Endothelial cell of umbilical vein (primary cell): ENCODE results near the gene PTRH1. TPM values are rescaled to one million over a fixed set of nuclear protein-coding genes. Genes with fewer than 3 reads are reported as not detected.

Source experiments
- BruUV-seq: library from RNA; stranded (reverse); fragments of 400-500 nt; replicated peaks from 2 replicates; lab custom pipeline; 2021; lab: Mats Ljungman, UMichigan
- CTCF ChIA-PET: fragments of 300-600, 350-600 bp; sonication (Branson Sonifier 250); formaldehyde crosslinking; loops from one replicate; lab custom pipeline; 2021; ENCODE audit warnings: antibody characterized with exemption, inconsistent platforms; lab: Charles Lee
- POLR2A ChIA-PET: fragments of 300-600, 350-600 bp; sonication (Branson Sonifier 250); formaldehyde crosslinking; loops from one replicate; lab custom pipeline; 2021; ENCODE audit warnings: antibody characterized with exemption, inconsistent platforms; lab: Charles Lee
- DNase-seq: peaks from one replicate; pipeline ENCODE4 v3.0.0-alpha.2; 2011; ENCODE audit warnings: low read depth, low spot score
- FAIRE-seq: peaks from 2 replicates; lab custom pipeline; 2011; peaks lifted over from hg19 to GRCh38; lab: Jason Lieb, UNC
- H2AFZ ChIP-seq: 2 replicates; pipeline ENCODE4 v1.6.0; 2012; ENCODE audit warnings: low read depth, low read length, control low read depth, inconsistent platforms
- H3K27ac ChIP-seq: 2 replicates; pipeline ENCODE4 v1.5.1; 2011; ENCODE audit warnings: low read depth, mild to moderate bottlenecking, control low read depth, low read length, moderate library complexity; ENCODE audit not compliant: insufficient read depth
- H3K27me3 ChIP-seq, 2 experiments: 2 replicates each; pipeline versions ENCODE4 v1.6.0 to v1.6.1; 2011; ENCODE audit warnings: low read length in 2 of 2, mixed read lengths in 1 of 2; ENCODE audit not compliant: control insufficient read depth in 2 of 2, insufficient read depth in 2 of 2
- H3K36me3 ChIP-seq, 2 experiments: 2 replicates in 1 of 2; 3 replicates in 1 of 2; pipeline ENCODE4 v1.5.1; 2011; ENCODE audit warnings: low read length in 2 of 2, mild to moderate bottlenecking in 1 of 2, moderate library complexity in 1 of 2; ENCODE audit not compliant: control insufficient read depth in 2 of 2, insufficient read depth in 2 of 2; ENCODE audit errors: extremely low read depth in 1 of 2
- H3K4me1 ChIP-seq: 3 replicates; pipeline ENCODE4 v1.5.1; 2011; ENCODE audit warnings: mild to moderate bottlenecking, low read length; ENCODE audit not compliant: control insufficient read depth, insufficient read depth; ENCODE audit errors: extremely low read depth
- H3K4me2 ChIP-seq: 2 replicates; pipeline ENCODE4 v1.6.1; 2011; ENCODE audit warnings: low read length, control low read depth, mixed read lengths; ENCODE audit not compliant: insufficient read depth
- H3K4me3 ChIP-seq, 3 experiments: fragments of 200-600 bp in 1 of 3; sonication (generic), shearing (Covaris generic) in 1 of 3; replicated peaks in 1 of 3; 2 replicates each; pipeline ENCODE4 v1.5.1; 2011 to 2016; ENCODE audit warnings: control low read depth in 3 of 3, low read length in 3 of 3, mild to moderate bottlenecking in 2 of 3, inconsistent platforms in 1 of 3, low read depth in 1 of 3, moderate library complexity in 1 of 3; ENCODE audit not compliant: insufficient read depth in 1 of 3
- H3K79me2 ChIP-seq: 2 replicates; pipeline ENCODE4 v1.6.0; 2012; ENCODE audit warnings: low read length, inconsistent platforms; ENCODE audit not compliant: control insufficient read depth, insufficient read depth
- H3K9ac ChIP-seq: replicated peaks from 2 replicates; pipeline ENCODE3; 2011; ENCODE audit warnings: low read length, control low read depth; ENCODE audit not compliant: insufficient read depth; ENCODE audit errors: extremely low read depth
- H3K9me1 ChIP-seq: replicated peaks from 3 replicates; pipeline ENCODE4 v1.6.0; 2011; ENCODE audit warnings: mild to moderate bottlenecking, low read length; ENCODE audit not compliant: control insufficient read depth, insufficient read depth; ENCODE audit errors: extremely low read depth
- H3K9me3 ChIP-seq: replicated peaks from 2 replicates; pipeline ENCODE4 v1.5.1; 2012; ENCODE audit warnings: low read length, inconsistent platforms; ENCODE audit not compliant: control insufficient read depth, insufficient read depth
- H4K20me1 ChIP-seq: replicated peaks from 2 replicates; pipeline ENCODE3; 2011; ENCODE audit warnings: mild to moderate bottlenecking, low read length; ENCODE audit not compliant: control insufficient read depth, insufficient read depth; ENCODE audit errors: extremely low read depth
- CTCF ChIP-seq, 2 donors: IDR thresholded peaks; 1 replicate in 1 of 2; 2 replicates in 1 of 2; pipeline ENCODE4 v1.5.1; 2011; ENCODE audit warnings: low read length in 2 of 2, mild to moderate bottlenecking in 2 of 2, moderate library complexity in 2 of 2, control low read depth in 1 of 2, inconsistent platforms in 1 of 2, low read depth in 1 of 2; ENCODE audit not compliant: insufficient read depth in 1 of 2; ENCODE audit errors: extremely low read depth in 1 of 2
- JUN ChIP-seq: IDR thresholded peaks from 2 replicates; pipeline ENCODE4 v1.6.1; 2011; ENCODE audit warnings: borderline replicate concordance, low read depth; ENCODE audit not compliant: insufficient read length, insufficient read depth
- MAX ChIP-seq: IDR thresholded peaks from 2 replicates; pipeline ENCODE4 v1.6.1; 2011; ENCODE audit not compliant: insufficient read depth, insufficient read length
- MYC ChIP-seq: IDR thresholded peaks from one replicate; pipeline ENCODE4 v1.6.1; 2011; ENCODE audit warnings: mild to moderate bottlenecking, low read depth, low read length
- POLR2A ChIP-seq: IDR thresholded peaks from 2 replicates; pipeline ENCODE4 v1.6.1; 2012; ENCODE audit warnings: low read depth, mild to moderate bottlenecking, control low read depth, low read length
- POLR2AphosphoS5 ChIP-seq: IDR thresholded peaks from 2 replicates; pipeline ENCODE4 v1.6.1; 2012; ENCODE audit warnings: low read depth, mild to moderate bottlenecking, control low read depth, low read length, moderate library complexity; ENCODE audit not compliant: insufficient read depth
- dilution Hi-C: fragments of 300-500 bp; cut with MboI; formaldehyde crosslinking; loops from one replicate; pipeline ENCODE4 v1.15.0; 2019; ENCODE audit warnings: low sequenced_read_pairs; ENCODE audit not compliant: extremely low pct_ligation_motif_present
- intact Hi-C: fragments of 100-400 bp; cut with micrococcal nuclease; formaldehyde crosslinking; loops from one replicate; pipeline ENCODE4 v1.10.0; 2022
- polyA plus RNA-seq, 4 experiments: library from polyadenylated mRNA; depleted of rRNA in 3 of 4; stranded (reverse) in 3 of 4; unstranded in 1 of 4; fragments of >200 nt; gene quantifications; 2 replicates each; pipeline versions ENCODE4 v1.2.1 to v1.2.3, GENCODE V29; 2011 to 2012; ENCODE audit warnings: missing spikeins in 1 of 4
- total RNA-seq: library from RNA; stranded (reverse); gene quantifications from 2 replicates; pipeline ENCODE4 v1.2.3, GENCODE V29; 2021

PTRH1 gene
- total and polyA plus RNA-seq, 2 donors (not counting 3 experiments of a cell fraction or from before 2014, with no cell fraction given), result 25.1 to 52.2 TPM

- peaks cover 27 to 48% of the 10 kb centered on the region in 2 experiments for H3K36me3 ChIP-seq
- no peak overlapping the region for H3K27ac ChIP-seq
- H3K9me1 ChIP-seq, result no peaks in the 10 kb centered on the region
- no peak overlapping the region for H3K9ac ChIP-seq
- peaks cover 35% of the 10 kb centered on the region for H3K79me2 ChIP-seq
- FAIRE-seq (peak; percentile 61), DNase-seq (no peak)
- H3K27me3 ChIP-seq, result no peaks in the 10 kb centered on the region
- peaks cover 12% of the 10 kb centered on the region for H3K4me1 ChIP-seq
- H3K4me2 ChIP-seq, result no peak overlapping the region
- ChIA-PET POLR2A (no interaction called here), CTCF (interaction anchor here (1.2 to 1.4 kb wide), 3 partner anchors 12 to 17 kb away, joined by 3 to 4 read pairs (median 3); partner anchors contain the start of gene TOR2A)
- no peaks in the 10 kb centered on the region for H3K9me3 ChIP-seq
- dilution Hi-C loops, result no loop called here
- peaks cover 3% of the 10 kb centered on the region for H4K20me1 ChIP-seq
- TF ChIP-seq POLR2A (peak; percentile 34), CTCF (IDR thresholded peaks at IDR 0.05; ENCODE audit: extremely low read depth in 1 of 2, insufficient read depth in 1 of 2, low read depth in 1 of 2, low read length in 2 of 2) (no peak), MAX (no peak), POLR2AphosphoS5 (no peak), MYC (no peak), JUN (no peak)
- no peak overlapping the region for H2AFZ ChIP-seq
- intact Hi-C loops, result no loop called here
- no TSS peak for BruUV-seq
- no peak overlapping the region for H3K4me3 ChIP-seq
These were observed 36.0 kb upstream of the PTRH1 start for GRCh38 chr9:127751269-127752054.
